Activated CD8-positive, alpha-beta memory T cell treated with anti-CD3 and anti-CD28 coated beads, Interleukin-2, amount 50 U/mL, for 1 hour (primary cell): ENCODE data around the gene EIF6.
"Not testable (repeated sequence)": the region's sequence is repeated elsewhere in the genome, so short reads cannot be mapped to it uniquely, and the experiment has no call there.

Source experiments
- DNase-seq: peaks from one replicate; pipeline ENCODE4 v3.0.0-alpha.2; 2020; ENCODE audit errors: extremely low read depth

Gene EIF6

GRCh38 chr20:35260426-35260825 lies 24.1 kb downstream of the EIF6 start:
- DNase-seq: no peak

- no peak for DNase-seq
These were observed 27.2 kb downstream of the EIF6 start for GRCh38 chr20:35257175-35257909.

DNA sequence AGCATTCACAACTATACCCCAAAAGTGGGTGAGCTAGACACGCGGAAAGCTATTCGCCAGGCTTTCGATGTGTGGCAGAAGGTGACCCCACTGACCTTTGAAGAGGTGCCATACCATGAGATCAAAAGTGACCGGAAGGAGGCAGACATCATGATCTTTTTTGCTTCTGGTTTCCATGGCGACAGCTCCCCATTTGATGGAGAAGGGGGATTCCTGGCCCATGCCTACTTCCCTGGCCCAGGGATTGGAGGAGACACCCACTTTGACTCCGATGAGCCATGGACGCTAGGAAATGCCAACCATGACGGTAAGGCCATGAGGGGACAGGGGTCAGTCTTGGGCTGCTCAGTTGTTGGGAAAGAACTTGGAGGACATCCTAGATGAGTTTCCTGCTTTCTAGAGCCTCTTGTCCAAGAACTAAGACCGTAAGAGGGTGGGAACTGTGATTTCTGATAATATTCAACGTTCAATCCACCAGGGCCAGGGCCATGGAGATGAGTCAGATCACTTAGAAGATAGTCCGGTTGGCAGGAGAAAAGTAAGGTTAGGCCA lies 30.0 kb downstream of the EIF6 start:
- DNase-seq: no peak

- no peak for DNase-seq
These were observed 31.6 kb downstream of the EIF6 start for GRCh38 chr20:35253010-35253409.

DNA sequence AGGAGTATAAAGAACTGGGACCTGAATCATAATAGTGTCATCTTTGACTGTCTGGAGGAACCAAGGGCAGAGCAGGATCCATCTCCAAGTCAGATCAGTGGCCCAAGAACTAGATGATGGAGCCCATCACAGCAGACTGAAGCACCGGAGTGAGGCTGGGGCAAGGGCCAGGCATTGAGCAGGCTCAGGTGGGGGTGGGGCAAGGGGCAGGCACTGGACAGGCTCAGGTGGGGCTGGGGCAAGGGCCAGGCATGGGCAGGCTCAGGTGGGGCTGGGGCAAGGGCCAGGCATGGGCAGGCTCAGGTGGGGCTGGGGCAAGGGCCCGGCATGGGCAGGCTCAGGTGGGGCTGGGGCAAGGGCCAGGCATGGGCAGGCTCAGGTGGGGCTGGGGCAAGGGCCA lies 32.0 kb downstream of the EIF6 start:
- DNase-seq: not testable (repeated sequence)

DNA sequence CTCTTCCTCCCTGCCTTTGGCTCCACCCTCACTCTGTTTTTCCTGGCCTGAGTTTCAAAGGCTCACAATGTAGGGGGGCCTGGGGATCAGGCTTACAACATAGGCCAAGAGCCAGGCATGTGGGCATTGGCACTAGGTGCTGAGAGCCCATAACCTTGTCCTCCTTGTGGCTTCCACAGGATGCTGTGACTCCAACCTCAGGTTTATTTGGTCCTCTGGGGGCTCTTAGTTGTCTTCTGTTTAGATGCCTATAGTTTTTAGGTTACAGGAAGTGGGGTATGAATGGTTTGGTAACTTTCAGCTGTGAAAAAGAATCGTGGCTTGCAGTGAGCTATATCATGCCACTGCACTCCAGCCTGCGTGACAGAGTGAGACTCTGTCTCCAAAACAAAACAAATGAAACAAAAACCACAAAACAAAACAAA lies 32.5 kb downstream of the EIF6 start:
- DNase-seq: no peak

GRCh38 chr20:35251613-35251940 lies 33.0 kb downstream of the EIF6 start:
- DNase-seq: no peak

- DNase-seq: no peak
These were observed 35.7 kb downstream of the EIF6 start for GRCh38 chr20:35248641-35249475.

GRCh38 chr20:35246723-35247122 lies 37.8 kb downstream of the EIF6 start:
- DNase-seq: no peak

- no peak for DNase-seq
These were observed 40.6 kb downstream of the EIF6 start for GRCh38 chr20:35243986-35244385.

GRCh38 chr20:35243317-35243716 lies 41.3 kb downstream of the EIF6 start:
- DNase-seq: no peak

DNA sequence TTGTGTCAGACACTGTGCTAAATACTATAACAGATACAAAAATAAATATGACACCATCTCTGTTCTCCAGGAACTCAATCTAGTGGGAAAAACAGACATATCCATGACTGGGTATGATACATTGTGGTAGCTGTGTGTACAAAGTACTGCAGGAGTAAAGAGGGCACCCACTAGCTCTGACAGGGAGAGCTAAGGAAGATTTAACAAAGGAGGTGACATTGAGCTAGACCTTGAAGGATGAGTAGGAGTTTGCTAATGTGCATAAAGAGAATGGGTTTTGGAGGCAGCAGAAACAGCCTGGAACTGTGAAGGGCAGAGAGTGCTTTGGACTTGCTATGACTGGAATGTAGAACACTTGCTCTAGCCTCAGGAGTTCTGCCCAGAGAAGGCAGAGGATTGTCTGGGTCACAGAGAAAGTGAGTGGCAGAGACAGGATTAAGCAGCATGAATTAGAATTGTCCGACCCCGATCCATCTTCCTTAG lies 43.7 kb downstream of the EIF6 start:
- no peak for DNase-seq

DNA sequence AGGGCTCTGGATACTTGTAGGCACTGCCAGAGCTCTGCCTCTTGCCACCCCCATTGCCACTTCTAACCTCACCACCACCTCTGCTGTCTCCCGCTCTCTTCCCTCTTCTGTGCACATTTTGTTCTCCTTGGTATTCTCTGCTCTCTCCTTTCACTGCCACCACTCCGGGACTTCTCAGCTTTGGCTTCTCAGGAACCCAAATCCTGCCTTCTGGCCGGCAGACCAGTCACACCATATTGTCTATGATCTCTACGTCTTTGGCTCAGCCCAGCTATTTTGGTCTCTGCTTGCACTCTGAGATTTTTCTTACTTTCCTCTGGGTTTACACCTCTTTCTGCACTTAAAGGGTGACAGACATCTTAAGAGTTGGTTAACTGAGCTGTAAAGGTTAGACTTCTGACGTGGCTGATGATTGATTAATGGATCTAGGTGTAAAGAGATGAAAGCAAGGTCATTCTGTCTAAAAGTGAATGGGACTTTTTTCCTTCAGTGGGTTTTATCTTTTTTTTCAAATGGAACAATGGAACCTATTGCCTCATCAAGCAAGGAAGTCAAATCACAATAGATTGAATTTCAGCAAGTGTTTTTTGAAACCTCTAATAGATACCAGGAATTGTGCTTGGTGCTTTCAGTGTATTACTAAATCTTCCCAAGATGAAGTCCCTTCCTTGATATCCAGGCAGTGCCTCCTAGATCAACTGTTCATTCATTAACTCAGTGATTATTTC lies 44.3 kb downstream of the EIF6 start:
- no peak for DNase-seq

DNA sequence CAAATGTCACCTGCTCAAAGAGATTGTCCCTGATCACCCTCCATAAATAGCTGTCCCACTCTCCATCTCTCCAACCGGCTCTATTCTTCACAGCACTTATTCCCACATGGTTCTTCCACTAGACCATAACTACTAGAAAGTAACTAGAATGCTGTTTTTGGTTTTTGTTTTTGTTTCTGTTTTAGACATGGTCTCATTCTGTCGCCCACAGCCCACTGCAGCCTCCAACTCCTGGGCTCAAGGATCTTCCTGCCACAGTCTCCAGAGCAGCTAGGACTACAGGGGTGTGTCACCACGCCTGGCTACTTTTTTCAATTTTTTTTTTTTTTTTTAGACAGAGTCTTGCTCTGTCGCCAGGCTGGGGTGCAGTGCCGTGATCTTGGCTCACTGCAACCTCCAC lies 45.8 kb downstream of the EIF6 start:
- no peak for DNase-seq

- no peak for DNase-seq
These were observed 46.4 kb downstream of the EIF6 start for GRCh38 chr20:35238170-35238569.

DNA sequence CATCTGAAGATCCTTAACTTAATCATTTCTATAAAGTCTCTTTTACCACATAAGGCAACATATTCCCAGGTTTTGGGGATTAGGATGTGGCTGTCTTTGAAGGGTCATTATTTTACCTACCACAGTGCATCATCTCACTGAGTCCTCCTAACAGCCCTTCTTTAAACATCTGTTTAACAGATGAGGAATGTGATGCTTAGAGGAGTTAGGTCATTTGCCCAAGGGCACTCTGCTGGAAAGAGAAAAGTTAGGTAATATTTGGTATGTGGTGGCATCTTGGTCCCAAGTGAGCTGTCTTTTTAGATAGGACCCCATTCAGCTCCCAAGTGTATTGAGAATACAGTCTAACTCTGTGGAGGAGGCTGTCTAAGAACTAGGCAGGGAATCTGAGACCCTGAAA lies 47.1 kb downstream of the EIF6 start:
- DNase-seq: no peak

DNA sequence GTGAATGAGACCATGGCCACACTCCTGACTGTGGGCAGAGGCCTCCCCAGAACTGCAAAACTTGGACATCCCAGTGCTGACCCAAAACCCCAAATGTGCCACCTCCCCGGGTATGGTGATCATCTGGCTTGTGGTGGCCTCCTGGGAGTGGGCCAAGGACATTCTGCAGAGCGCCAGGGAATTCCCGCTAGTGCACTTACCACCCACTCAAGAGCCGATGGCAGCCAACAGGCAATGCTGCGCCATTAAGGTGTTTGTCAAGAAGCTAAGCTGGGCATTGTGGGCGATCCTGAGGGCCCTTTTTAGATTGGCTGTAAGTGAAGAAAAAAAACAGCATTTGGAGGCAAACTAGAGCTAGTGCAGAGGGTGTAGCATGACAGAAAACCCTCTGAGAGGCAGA lies 48.7 kb downstream of the EIF6 start:
- DNase-seq: no peak

- no peak for DNase-seq
These were observed 52.0 kb downstream of the EIF6 start for GRCh38 chr20:35232575-35232974.
